Vagina (tissue), 2 donors: ENCODE results near the gene PTPRN2. TPM values are rescaled to one million over a fixed set of nuclear protein-coding genes. Genes with fewer than 3 reads are reported as not detected.
"Not testable (repeated sequence)": the region's sequence is repeated elsewhere in the genome, so short reads cannot be mapped to it uniquely, and the experiment has no call there.

Experiments used
- DNase-seq, 2 donors: peaks; one replicate each; pipeline ENCODE4 v3.0.0-alpha.2; 2017; ENCODE audit errors: extremely low spot score in 2 of 2
- H3K27ac ChIP-seq: fragments of 200-600 bp; sonication (generic); one replicate; pipeline ENCODE4 v1.5.1; 2019
- H3K27me3 ChIP-seq: fragments of 200-600 bp; sonication (generic); one replicate; pipeline ENCODE4 v1.5.1; 2019
- H3K36me3 ChIP-seq, 2 donors: fragments of 200-600 bp; sonication (generic); one replicate each; pipeline ENCODE4 v1.5.1; 2017 to 2019
- H3K4me1 ChIP-seq: fragments of 200-600 bp; sonication (generic); one replicate; pipeline ENCODE4 v1.5.1; 2019
- H3K4me3 ChIP-seq, 2 donors: fragments of 200-600 bp; sonication (generic); 1 replicate in 1 of 2; 2 replicates in 1 of 2; pipeline ENCODE4 v1.5.1; 2016 to 2019
- H3K9me3 ChIP-seq: fragments of 200-600 bp; sonication (generic); one replicate; pipeline ENCODE4 v1.5.1; 2019
- CTCF ChIP-seq, 3 experiments: fragments of 450-650 bp in 2 of 3; fragments of 200-600 bp in 1 of 3; sonication (generic) in 1 of 3; IDR thresholded peaks; one replicate each; pipeline ENCODE4 v1.5.1; 2017 to 2019; ENCODE audit warnings: antibody characterized with exemption in 3 of 3, mild to moderate bottlenecking in 2 of 3, moderate library complexity in 2 of 3
- POLR2A ChIP-seq, 2 donors: fragments of 450-650 bp; IDR thresholded peaks; one replicate each; pipeline ENCODE4 v1.6.1; 2017; ENCODE audit warnings: antibody characterized with exemption in 2 of 2, mild to moderate bottlenecking in 2 of 2, moderate library complexity in 2 of 2
- POLR2AphosphoS5 ChIP-seq, 2 donors: sonication (generic); formaldehyde crosslinking; IDR thresholded peaks; one replicate each; pipeline ENCODE4 v1.9.0; 2017; ENCODE audit warnings: antibody characterized with exemption in 2 of 2, mild to moderate bottlenecking in 2 of 2, low read depth in 1 of 2; ENCODE audit not compliant: insufficient read depth in 1 of 2
- intact Hi-C: fragments of 100-400 bp; cut with DNase I; formaldehyde crosslinking; loops from one replicate; pipeline ENCODE4 v1.15.1; 2023
- total RNA-seq: library from RNA; depleted of rRNA; stranded (reverse); fragments of >200 nt; gene quantifications from one replicate; pipeline ENCODE4 v1.2.3, GENCODE V29; 2016

PTPRN2 gene
- total RNA-seq, 1 donor from 2014 or later: 7.4 TPM

- TF ChIP-seq CTCF (IDR thresholded peaks at IDR 0.05): no peak
- no peak for TF ChIP-seq POLR2A (IDR thresholded peaks at IDR 0.05)
- Histone ChIP-seq H3K27ac (no peak overlapping the region), H3K4me1 (no peaks in the 10 kb centered on the region), H3K9me3 (no peaks in the 10 kb centered on the region), H3K27me3 (no peaks in the 10 kb centered on the region), H3K4me3 (no peak overlapping the region), H3K36me3 (no peaks in the 10 kb centered on the region)
- DNase-seq: no peak
- intact Hi-C loops: no loop called here
These were observed 166.9 kb downstream of the PTPRN2 start for GRCh38 chr7:158420591-158421340.

- Histone ChIP-seq H3K36me3 (no peaks in the 10 kb centered on the region), H3K27ac (no peak overlapping the region), H3K27me3 (no peaks in the 10 kb centered on the region), H3K4me3 (no peak overlapping the region), H3K4me1 (no peaks in the 10 kb centered on the region), H3K9me3 (no peaks in the 10 kb centered on the region)
- TF ChIP-seq CTCF (IDR thresholded peaks at IDR 0.05) (no peak), POLR2AphosphoS5 (IDR thresholded peaks at IDR 0.05; ENCODE audit: insufficient read depth in 1 of 2, low read depth in 1 of 2) (no peak), POLR2A (IDR thresholded peaks at IDR 0.05) (no peak)
- DNase-seq: no peak
- intact Hi-C loops: no loop called here
These were observed 168.3 kb downstream of the PTPRN2 start for GRCh38 chr7:158419238-158419785.

- H3K4me3 ChIP-seq, intact Hi-C loops, H3K4me1 ChIP-seq: not testable (repeated sequence)
These were observed 169.2 kb downstream of the PTPRN2 start for GRCh38 chr7:158418395-158418794.

GRCh38 chr7:158416283-158416933 lies 171.2 kb downstream of the PTPRN2 start:
- H3K4me3 ChIP-seq: no peak overlapping the region
- H3K27ac ChIP-seq: no peak overlapping the region
- TF ChIP-seq POLR2A (IDR thresholded peaks at IDR 0.05) (no peak), CTCF (IDR thresholded peaks at IDR 0.05) (no peak), POLR2AphosphoS5 (IDR thresholded peaks at IDR 0.05; ENCODE audit: insufficient read depth in 1 of 2, low read depth in 1 of 2) (no peak)
- no peaks in the 10 kb centered on the region for H3K4me1 ChIP-seq
- DNase-seq: no peak
- no peaks in the 10 kb centered on the region for H3K9me3 ChIP-seq
- intact Hi-C loops: no loop called here
- H3K27me3 ChIP-seq: no peaks in the 10 kb centered on the region
- H3K36me3 ChIP-seq: no peaks in the 10 kb centered on the region

More at GRCh38 chr7:158418395-158418794, 169.2 kb downstream of the PTPRN2 start:
- not testable (repeated sequence) for H3K36me3 ChIP-seq, H3K9me3 ChIP-seq, H3K27ac ChIP-seq, H3K27me3 ChIP-seq, DNase-seq

GRCh38 chr7:158415316-158415715 lies 172.3 kb downstream of the PTPRN2 start:
- Histone ChIP-seq H3K27me3 (no peaks in the 10 kb centered on the region), H3K27ac (no peak overlapping the region), H3K36me3 (no peaks in the 10 kb centered on the region), H3K4me1 (no peaks in the 10 kb centered on the region), H3K4me3 (no peak overlapping the region), H3K9me3 (no peaks in the 10 kb centered on the region)
- intact Hi-C loops: no loop called here
- no peak for DNase-seq
- TF ChIP-seq CTCF (IDR thresholded peaks at IDR 0.05): no peak
- TF ChIP-seq POLR2A (IDR thresholded peaks at IDR 0.05): no peak
- TF ChIP-seq POLR2AphosphoS5 (IDR thresholded peaks at IDR 0.05; ENCODE audit: insufficient read depth in 1 of 2, low read depth in 1 of 2): no peak
